Activated CD8-positive, alpha-beta T cell treated with anti-CD3 and anti-CD28 coated beads, Interleukin-2, amount 10 ng/mL, durations not matched to agents 7 days and 5 days (primary cell): ENCODE results near the gene PSPH. TPM values are rescaled to one million over a fixed set of nuclear protein-coding genes. Genes with fewer than 3 reads are reported as not detected.
"Not testable (repeated sequence)": the region's sequence is repeated elsewhere in the genome, so short reads cannot be mapped to it uniquely, and the experiment has no call there.

Source experiments
- ATAC-seq: fragments of 150-1000 bp; cut with Tn5 transposase; one replicate; pipeline ENCODE4 v1.10.0; 2021; ENCODE audit warnings: moderate library complexity
- CTCF ChIA-PET: fragments of 350-600 bp; sonication (Branson Sonifier 250); formaldehyde crosslinking; loops from one replicate; lab custom pipeline; 2021; ENCODE audit warnings: antibody characterized with exemption; lab: Charles Lee
- POLR2A ChIA-PET: fragments of 350-600 bp; sonication (Branson Sonifier 250); formaldehyde crosslinking; loops from one replicate; lab custom pipeline; 2021; ENCODE audit warnings: antibody characterized with exemption; lab: Charles Lee
- DNase-seq: peaks from one replicate; pipeline ENCODE4 v3.0.0-alpha.2; 2020
- H3K27ac Mint-ChIP-seq: one replicate; pipeline ENCODE4 v1.8.0; 2021; ENCODE audit warnings: mild to moderate bottlenecking, mixed read lengths
- H3K27me3 Mint-ChIP-seq: one replicate; pipeline ENCODE4 v1.8.0; 2021; ENCODE audit warnings: low read depth, mixed read lengths
- H3K36me3 Mint-ChIP-seq: one replicate; pipeline ENCODE4 v1.8.0; 2021; ENCODE audit warnings: low read depth, mixed read lengths
- H3K4me1 Mint-ChIP-seq: one replicate; pipeline ENCODE4 v1.8.0; 2021; ENCODE audit warnings: low read depth, mixed read lengths
- H3K4me3 Mint-ChIP-seq: one replicate; pipeline ENCODE4 v1.8.0; 2021; ENCODE audit warnings: mild to moderate bottlenecking, mixed read lengths
- H3K9me3 Mint-ChIP-seq: one replicate; pipeline ENCODE4 v1.8.0; 2022; ENCODE audit warnings: mixed read lengths; ENCODE audit not compliant: insufficient read depth
- total RNA-seq, 2 experiments: library from RNA; stranded (reverse); gene quantifications; one replicate each; pipeline ENCODE4 v1.2.3, GENCODE V29; 2021

Gene PSPH
- total RNA-seq, 2 experiments from 2014 or later: 14.6 to 16.8 TPM

- CTCF ChIA-PET: interaction anchor here (1.0 to 1.7 kb wide), 3 partner anchors 11 to 21 kb away, joined by 3 to 10 read pairs (median 4); partner anchors contain the start of gene SUMF2
- DNase-seq (no peak), ATAC-seq (no peak)
- H3K4me1 Mint-ChIP-seq: peaks cover 49% of the 10 kb centered on the region
- no peaks in the 10 kb centered on the region for H3K27me3 Mint-ChIP-seq
- H3K9me3 Mint-ChIP-seq: no peaks in the 10 kb centered on the region
- H3K4me3 Mint-ChIP-seq: peak overlapping the region; percentile 25
- H3K27ac Mint-ChIP-seq: no peak overlapping the region
- peaks cover 57% of the 10 kb centered on the region for H3K36me3 Mint-ChIP-seq
- POLR2A ChIA-PET: interaction anchor here (1.1 to 1.9 kb wide), 2 partner anchors 11 to 52 kb away, joined by 4 to 13 read pairs; partner anchors contain the start of genes CHCHD2 and SUMF2
Measured at GRCh38 chr7:56053993-56054392, 2.7 kb upstream of the PSPH start.

GRCh38 chr7:56053379-56053778 lies 2.1 kb upstream of the PSPH start:
- DNase-seq (no peak), ATAC-seq (no peak)
- Mint-ChIP-seq H3K27ac (no peak overlapping the region), H3K27me3 (no peaks in the 10 kb centered on the region), H3K36me3 (peaks cover 54% of the 10 kb centered on the region), H3K4me1 (peaks cover 49% of the 10 kb centered on the region), H3K4me3 (peak overlapping the region; percentile 70), H3K9me3 (no peaks in the 10 kb centered on the region)
- ChIA-PET CTCF (interaction anchor here (1.0 to 1.7 kb wide), 3 partner anchors 11 to 21 kb away, joined by 3 to 10 read pairs (median 4); partner anchors contain the start of gene SUMF2), POLR2A (interaction anchor here (0.8 to 1.9 kb wide), 3 partner anchors 12 to 53 kb away, joined by 4 to 13 read pairs (median 4); partner anchors contain the start of genes CHCHD2 and SUMF2)

GRCh38 chr7:56051053-56051338 lies 248 bp downstream of the PSPH start:
- DNase-seq (no peak), ATAC-seq (no peak)
- H3K36me3 Mint-ChIP-seq: peaks cover 38% of the 10 kb centered on the region
- no peaks in the 10 kb centered on the region for H3K9me3 Mint-ChIP-seq
- H3K27ac Mint-ChIP-seq: peak overlapping the region; percentile 94
- CTCF ChIA-PET: interaction anchor here (0.8 to 1.6 kb wide), 9 partner anchors 8 to 516 kb away, joined by 3 to 14 read pairs (median 3); partner anchors contain the start of gene SUMF2
- H3K4me1 Mint-ChIP-seq: peaks cover 44% of the 10 kb centered on the region
- POLR2A ChIA-PET: interaction anchor here (1.3 to 1.7 kb wide), 3 partner anchors 13 to 55 kb away, joined by 5 to 27 read pairs (median 6); partner anchors contain the start of genes CHCHD2 and SUMF2
- H3K4me3 Mint-ChIP-seq: peak overlapping the region; percentile 97
- no peaks in the 10 kb centered on the region for H3K27me3 Mint-ChIP-seq

- Mint-ChIP-seq H3K36me3 (peaks cover 23% of the 10 kb centered on the region), H3K4me1 (peaks cover 23% of the 10 kb centered on the region)
- H3K27me3 Mint-ChIP-seq, H3K9me3 Mint-ChIP-seq, ATAC-seq, H3K4me3 Mint-ChIP-seq, H3K27ac Mint-ChIP-seq, CTCF ChIA-PET, DNase-seq, POLR2A ChIA-PET: not testable (repeated sequence)
Measured at GRCh38 chr7:56048763-56049162, 2.5 kb downstream of the PSPH start.

GRCh38 chr7:56048245-56048644 lies 3.0 kb downstream of the PSPH start:
- Mint-ChIP-seq H3K4me3 (no peak overlapping the region), H3K27me3 (no peaks in the 10 kb centered on the region), H3K4me1 (peaks cover 17% of the 10 kb centered on the region), H3K27ac (no peak overlapping the region), H3K9me3 (no peaks in the 10 kb centered on the region), H3K36me3 (peaks cover 18% of the 10 kb centered on the region)
- no peak for ATAC-seq
- no peak for DNase-seq
- ChIA-PET CTCF (no interaction called here), POLR2A (no interaction called here)

GRCh38 chr7:56047446-56048116 lies 3.7 kb downstream of the PSPH start:
- H3K27ac Mint-ChIP-seq, DNase-seq, CTCF ChIA-PET, H3K27me3 Mint-ChIP-seq, ATAC-seq, H3K9me3 Mint-ChIP-seq, H3K4me3 Mint-ChIP-seq, POLR2A ChIA-PET: not testable (repeated sequence)
- Mint-ChIP-seq H3K4me1 (peaks cover 11% of the 10 kb centered on the region), H3K36me3 (peaks cover 12% of the 10 kb centered on the region)

GRCh38 chr7:56046721-56047445 lies 4.4 kb downstream of the PSPH start:
- Mint-ChIP-seq H3K27ac (no peak overlapping the region), H3K27me3 (no peaks in the 10 kb centered on the region), H3K9me3 (no peaks in the 10 kb centered on the region), H3K4me1 (peaks cover 11% of the 10 kb centered on the region), H3K36me3 (peaks cover 10% of the 10 kb centered on the region), H3K4me3 (no peak overlapping the region)
- no peak for DNase-seq
- ATAC-seq: no peak
- ChIA-PET CTCF (no interaction called here), POLR2A (no interaction called here)

GRCh38 chr7:56045758-56046157 lies 5.5 kb downstream of the PSPH start:
- H3K36me3 Mint-ChIP-seq, H3K9me3 Mint-ChIP-seq, CTCF ChIA-PET, H3K4me3 Mint-ChIP-seq, H3K27me3 Mint-ChIP-seq, POLR2A ChIA-PET, DNase-seq, H3K27ac Mint-ChIP-seq, ATAC-seq: not testable (repeated sequence)
- peaks cover 11% of the 10 kb centered on the region for H3K4me1 Mint-ChIP-seq

GRCh38 chr7:56040730-56041129 lies 10.5 kb downstream of the PSPH start:
- Mint-ChIP-seq H3K9me3 (no peaks in the 10 kb centered on the region), H3K4me3 (no peak overlapping the region), H3K27ac (no peak overlapping the region), H3K4me1 (no peaks in the 10 kb centered on the region), H3K27me3 (no peaks in the 10 kb centered on the region), H3K36me3 (peaks cover 5% of the 10 kb centered on the region)
- CTCF ChIA-PET: no interaction called here
- ATAC-seq (no peak), DNase-seq (no peak)
- POLR2A ChIA-PET: no interaction called here

GRCh38 chr7:56033671-56034432 lies 17.4 kb downstream of the PSPH start:
- peak; percentile 99 for ATAC-seq
- peak; percentile 79 for DNase-seq
- Mint-ChIP-seq H3K36me3 (peaks cover 12% of the 10 kb centered on the region), H3K27me3 (no peaks in the 10 kb centered on the region), H3K27ac (peak overlapping the region; percentile 69), H3K4me3 (peak overlapping the region; percentile 74), H3K9me3 (no peaks in the 10 kb centered on the region), H3K4me1 (peaks cover 15% of the 10 kb centered on the region)
- POLR2A ChIA-PET: interaction anchor here (1.0 to 1.4 kb wide), 3 partner anchors 17 to 33 kb away, joined by 3 to 6 read pairs (median 3); partner anchors contain the start of genes CCT6A and PSPH
- CTCF ChIA-PET: interaction anchor here (0.6 to 2.1 kb wide), 6 partner anchors 17 to 41 kb away, joined by 3 to 6 read pairs (median 3); partner anchors contain the start of genes CCT6A and PSPH

GRCh38 chr7:56032578-56032977 lies 18.7 kb downstream of the PSPH start:
- Mint-ChIP-seq H3K4me1 (peaks cover 15% of the 10 kb centered on the region), H3K36me3 (peaks cover 12% of the 10 kb centered on the region)
- CTCF ChIA-PET: interaction anchor here (2.1 kb wide), 1 partner anchor 42 kb away, joined by 6 read pairs; no protein-coding TSS in a partner anchor
- H3K9me3 Mint-ChIP-seq, H3K4me3 Mint-ChIP-seq, DNase-seq, POLR2A ChIA-PET, H3K27me3 Mint-ChIP-seq, ATAC-seq, H3K27ac Mint-ChIP-seq: not testable (repeated sequence)
